IMR-90 (cell line): ENCODE measurements around the gene ANKLE1.

Experiments used
- BHLHE40 ChIP-seq: fragments of 150-350 bp; IDR thresholded peaks from 2 replicates; pipeline ENCODE4 v1.6.1; 2016; ENCODE audit warnings: mild to moderate bottlenecking, low read depth, low read length
- CEBPB ChIP-seq: IDR thresholded peaks from 2 replicates; pipeline ENCODE4 v1.6.1; 2012; ENCODE audit warnings: low read depth, low read length, improper control_type of control experiment
- MAZ ChIP-seq: IDR thresholded peaks from 2 replicates; pipeline ENCODE4 v1.6.1; 2012; ENCODE audit warnings: low read depth, mild to moderate bottlenecking, low read length, improper control_type of control experiment, moderate library complexity, borderline replicate concordance
- NFE2L2 ChIP-seq: fragments of 150-350 bp; IDR thresholded peaks from 2 replicates; pipeline ENCODE4 v1.6.1; 2016; ENCODE audit warnings: low read depth, mild to moderate bottlenecking, low read length
- POLR2A ChIP-seq: IDR thresholded peaks from 2 replicates; pipeline ENCODE4 v1.6.1; 2012; ENCODE audit warnings: mild to moderate bottlenecking, low read depth, low read length
- RFX5 ChIP-seq: IDR thresholded peaks from 2 replicates; pipeline ENCODE4 v1.8.0; 2012; ENCODE audit warnings: low read depth, mild to moderate bottlenecking, low read length, moderate library complexity
- TF ChIP-seq, protein P1 (sequence below): conservative IDR thresholded peaks from 2 replicates; pipeline ENCODE4 v1.5.1; 2012; ENCODE audit warnings: mild to moderate bottlenecking, low read depth, low read length, improper control_type of control experiment

DNA sequence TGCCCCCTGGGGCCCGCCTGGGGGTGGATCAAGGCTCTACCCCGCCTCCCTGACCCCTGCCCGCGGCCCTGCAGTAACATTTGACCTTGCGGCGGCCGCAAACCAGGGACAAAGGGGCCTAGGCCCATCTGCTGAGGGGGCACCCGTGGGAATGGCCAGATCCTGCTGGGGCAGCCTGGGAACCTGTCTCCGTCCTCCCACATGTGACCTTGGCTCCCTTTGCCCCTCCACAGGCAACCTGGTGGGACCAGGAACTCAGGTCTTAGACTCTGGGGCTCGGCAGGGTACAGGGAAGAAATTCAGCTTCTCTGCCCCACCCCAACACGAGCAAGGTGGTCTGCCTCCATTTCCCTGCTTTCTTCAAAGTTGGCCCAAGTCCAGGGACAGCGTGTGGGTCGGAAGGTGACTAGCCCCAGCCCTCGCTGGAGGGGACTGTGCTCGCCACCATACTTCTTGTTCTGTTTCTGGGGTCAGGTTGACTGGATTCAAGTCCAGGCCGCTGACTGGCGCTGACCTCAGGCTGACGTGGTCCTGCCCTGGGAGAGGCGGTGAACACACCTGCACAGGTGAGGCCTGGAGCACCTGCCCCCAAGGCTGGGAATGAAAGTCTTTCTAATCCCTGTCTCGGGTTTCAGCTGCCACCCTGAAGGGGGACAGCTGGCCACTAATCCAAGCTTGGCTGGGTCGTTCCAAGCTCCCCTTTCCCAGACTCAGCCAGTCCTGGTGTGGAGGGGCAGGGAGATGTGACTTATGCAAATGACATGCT is 33.5 kb upstream of the ANKLE1 start:
- TF ChIP-seq, protein P1, sequence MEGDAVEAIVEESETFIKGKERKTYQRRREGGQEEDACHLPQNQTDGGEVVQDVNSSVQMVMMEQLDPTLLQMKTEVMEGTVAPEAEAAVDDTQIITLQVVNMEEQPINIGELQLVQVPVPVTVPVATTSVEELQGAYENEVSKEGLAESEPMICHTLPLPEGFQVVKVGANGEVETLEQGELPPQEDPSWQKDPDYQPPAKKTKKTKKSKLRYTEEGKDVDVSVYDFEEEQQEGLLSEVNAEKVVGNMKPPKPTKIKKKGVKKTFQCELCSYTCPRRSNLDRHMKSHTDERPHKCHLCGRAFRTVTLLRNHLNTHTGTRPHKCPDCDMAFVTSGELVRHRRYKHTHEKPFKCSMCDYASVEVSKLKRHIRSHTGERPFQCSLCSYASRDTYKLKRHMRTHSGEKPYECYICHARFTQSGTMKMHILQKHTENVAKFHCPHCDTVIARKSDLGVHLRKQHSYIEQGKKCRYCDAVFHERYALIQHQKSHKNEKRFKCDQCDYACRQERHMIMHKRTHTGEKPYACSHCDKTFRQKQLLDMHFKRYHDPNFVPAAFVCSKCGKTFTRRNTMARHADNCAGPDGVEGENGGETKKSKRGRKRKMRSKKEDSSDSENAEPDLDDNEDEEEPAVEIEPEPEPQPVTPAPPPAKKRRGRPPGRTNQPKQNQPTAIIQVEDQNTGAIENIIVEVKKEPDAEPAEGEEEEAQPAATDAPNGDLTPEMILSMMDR = no peak
- TF ChIP-seq POLR2A = no peak
- no peak for TF ChIP-seq NFE2L2
- TF ChIP-seq BHLHE40 = no peak
- no peak for TF ChIP-seq MAZ
- no peak for TF ChIP-seq RFX5
- no peak for TF ChIP-seq CEBPB
